ENCODE measurements around the gene LRFN3. TPM values are rescaled to one million over a fixed set of nuclear protein-coding genes. Genes with fewer than 3 reads are reported as not detected.

LRFN3 gene
- total RNA-seq, 2 experiments from 2014 or later = 4.2 to 4.5 TPM

- Histone ChIP-seq H3K4me3 (ENCODE audit: low read length) (no peak overlapping the region), H3K4me1 (ENCODE audit: insufficient read depth, low read length) (peaks cover 58% of the 10 kb centered on the region), H3K9me3 (ENCODE audit: control insufficient read depth in 1 of 2, insufficient read depth in 1 of 2, low read length in 2 of 2) (no peaks in the 10 kb centered on the region), H3K27ac (ENCODE audit: low read depth in 1 of 2, low read length in 2 of 2) (no peak overlapping the region), H3K27me3 (ENCODE audit: control insufficient read depth in 1 of 2, insufficient read depth in 2 of 2, low read length in 2 of 2) (no peaks in the 10 kb centered on the region), H3K36me3 (ENCODE audit: insufficient read depth, low read length) (no peaks in the 10 kb centered on the region)
- H3K4me1 Mint-ChIP-seq (ENCODE audit: low read depth) = peaks cover 38% of the 10 kb centered on the region
- TF ChIP-seq CTCF (IDR thresholded peaks at IDR 0.05) = no peak
- ChIA-PET POLR2A (interaction anchor here (1.6 to 3.3 kb wide), 4 partner anchors 29 to 188 kb away, joined by 3 to 33 read pairs (median 22); partner anchors contain the start of genes HCST and NFKBID), CTCF (interaction anchor here (0.6 to 2.9 kb wide), 7 partner anchors 26 to 59 kb away, joined by 3 to 44 read pairs (median 4); no protein-coding TSS in a partner anchor)
- H3K4me3 Mint-ChIP-seq = no peak overlapping the region
- DNase-seq = no peak
- ATAC-seq (ENCODE audit: poor library complexity) = no peak
- H3K36me3 Mint-ChIP-seq (ENCODE audit: low read depth) = no peaks in the 10 kb centered on the region
- intact Hi-C loops (cut with DNase I, micrococcal nuclease) = loop anchor here in 1 of 2 experiments (10.0 kb wide), 1 partner anchor 158 kb away; the partner anchor contains the start of gene ARHGAP33
- no peaks in the 10 kb centered on the region for H3K27me3 Mint-ChIP-seq
- H3K27ac Mint-ChIP-seq = peak overlapping the region; percentile 90
- H3K9me3 Mint-ChIP-seq = no peaks in the 10 kb centered on the region
Observed at GRCh38 chr19:35932291-35932936, 3.8 kb upstream of the LRFN3 start.

DNA sequence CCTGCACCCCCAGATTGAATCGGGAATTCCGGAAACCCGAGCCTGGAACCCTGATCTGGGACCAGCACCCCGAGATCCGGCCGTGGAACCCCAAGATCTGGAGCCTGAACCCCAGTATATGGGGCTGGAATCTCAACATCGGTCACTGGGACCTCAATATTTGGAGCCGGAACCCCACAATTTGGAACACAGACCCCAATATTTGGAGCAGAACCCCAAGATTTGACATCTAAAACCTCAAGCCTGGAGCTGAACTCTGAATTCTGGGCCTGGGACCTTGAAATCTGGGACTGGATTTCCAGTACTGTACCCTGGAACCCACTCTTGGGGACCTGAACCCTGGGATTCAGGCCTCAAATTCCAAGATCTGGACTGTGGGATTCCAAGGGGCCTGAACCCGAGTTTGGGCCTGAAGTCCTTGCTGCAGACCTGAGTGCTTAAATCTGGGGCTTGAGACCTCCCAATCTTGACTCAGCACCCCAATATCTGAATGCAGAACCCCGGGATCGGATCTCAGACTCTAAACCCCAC is 629 bp downstream of the LRFN3 start:
- H3K4me3 Mint-ChIP-seq = peak overlapping the region; percentile 90
- ChIA-PET CTCF (interaction anchor here (0.9 to 1.6 kb wide), 2 partner anchors 22 to 54 kb away, joined by 3 to 6 read pairs; no protein-coding TSS in a partner anchor), POLR2A (interaction anchor here (0.6 to 1.6 kb wide), 5 partner anchors 10 to 1843 kb away, joined by 3 to 5 read pairs (median 3); no protein-coding TSS in a partner anchor)
- H3K27me3 Mint-ChIP-seq = no peaks in the 10 kb centered on the region
- Histone ChIP-seq H3K4me1 (ENCODE audit: insufficient read depth, low read length) (peaks cover 42% of the 10 kb centered on the region), H3K4me3 (ENCODE audit: low read length) (peak overlapping the region; percentile 74), H3K9me3 (ENCODE audit: control insufficient read depth in 1 of 2, insufficient read depth in 1 of 2, low read length in 2 of 2) (no peaks in the 10 kb centered on the region), H3K27me3 (ENCODE audit: control insufficient read depth in 1 of 2, insufficient read depth in 2 of 2, low read length in 2 of 2) (no peaks in the 10 kb centered on the region), H3K27ac (ENCODE audit: low read depth in 1 of 2, low read length in 2 of 2) (peak overlapping the region; percentile 22 to 41), H3K36me3 (ENCODE audit: insufficient read depth, low read length) (peaks cover 8% of the 10 kb centered on the region)
- no peak for TF ChIP-seq CTCF (IDR thresholded peaks at IDR 0.05)
- H3K36me3 Mint-ChIP-seq (ENCODE audit: low read depth) = peaks cover 20% of the 10 kb centered on the region
- ATAC-seq (ENCODE audit: poor library complexity) (no peak), DNase-seq (no peak)
- intact Hi-C loops (cut with DNase I, micrococcal nuclease) = loop anchor here in 1 of 2 experiments (1.0 to 10.0 kb wide), 2 partner anchors 162 to 189 kb away; partner anchors contain the start of genes ARHGAP33 and LIN37
- H3K9me3 Mint-ChIP-seq = no peaks in the 10 kb centered on the region
- H3K4me1 Mint-ChIP-seq (ENCODE audit: low read depth) = peaks cover 43% of the 10 kb centered on the region
- peak overlapping the region; percentile 9 for H3K27ac Mint-ChIP-seq

DNA sequence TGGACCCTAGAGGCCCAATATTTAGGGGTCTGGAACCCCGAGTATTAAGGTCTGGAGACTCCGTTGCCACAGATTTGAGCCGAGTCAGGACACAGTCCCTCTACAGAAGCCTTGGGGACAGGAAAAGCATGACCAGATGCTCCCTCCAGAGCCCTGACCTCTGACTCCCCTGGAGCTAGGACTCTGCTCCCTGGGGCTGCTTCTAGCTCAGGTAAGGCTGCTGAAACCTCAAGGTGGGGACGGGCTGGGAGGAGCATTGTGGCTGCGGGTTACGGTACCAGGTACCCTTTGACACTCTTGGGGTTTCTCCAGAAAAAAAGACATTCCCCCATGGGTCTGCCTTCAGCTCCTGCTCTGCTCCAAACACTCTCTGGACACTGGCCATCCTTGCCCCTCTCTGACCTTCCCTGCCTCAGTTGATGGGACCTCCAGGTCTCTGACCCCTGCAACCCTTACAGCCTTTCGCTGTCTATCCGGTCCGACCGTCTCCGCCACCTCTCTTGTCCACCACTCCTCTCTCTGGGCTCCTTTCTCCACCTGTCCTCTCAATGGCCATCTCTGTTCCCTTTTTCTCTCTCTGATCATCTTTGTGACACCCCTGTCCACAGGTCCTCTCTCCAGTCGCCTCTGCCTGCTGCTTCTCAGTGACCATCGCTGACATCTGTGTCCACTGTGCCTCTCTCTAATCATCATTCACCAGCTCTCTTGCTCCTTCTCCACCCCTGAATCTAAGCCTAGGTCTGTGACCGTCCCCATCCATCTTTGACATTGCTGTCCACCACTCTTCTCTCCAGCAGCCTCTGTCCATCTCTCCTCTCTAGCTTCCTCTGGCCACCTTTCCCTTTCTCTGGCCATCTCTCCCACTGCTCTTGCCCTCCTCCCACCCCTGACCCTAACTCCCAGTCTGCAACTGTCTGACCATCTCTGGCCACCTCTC is 1.4 kb downstream of the LRFN3 start:
- DNase-seq (peak in 1 of 14 experiments; percentile 22), ATAC-seq (ENCODE audit: poor library complexity) (peak; percentile 43)
- Histone ChIP-seq H3K27me3 (ENCODE audit: control insufficient read depth in 1 of 2, insufficient read depth in 2 of 2, low read length in 2 of 2) (no peaks in the 10 kb centered on the region), H3K9me3 (ENCODE audit: control insufficient read depth in 1 of 2, insufficient read depth in 1 of 2, low read length in 2 of 2) (no peaks in the 10 kb centered on the region), H3K4me3 (ENCODE audit: low read length) (peak overlapping the region; percentile 74), H3K36me3 (ENCODE audit: insufficient read depth, low read length) (peaks cover 14% of the 10 kb centered on the region), H3K4me1 (ENCODE audit: insufficient read depth, low read length) (peaks cover 39% of the 10 kb centered on the region), H3K27ac (ENCODE audit: low read depth in 1 of 2, low read length in 2 of 2) (no peak overlapping the region)
- intact Hi-C loops (cut with DNase I, micrococcal nuclease) = loop anchor here in 1 of 2 experiments (10.0 kb wide), 1 partner anchor 163 kb away; the partner anchor contains the start of gene ARHGAP33
- H3K4me3 Mint-ChIP-seq = peak overlapping the region; percentile 90
- ChIA-PET POLR2A (interaction anchor here (0.6 to 1.6 kb wide), 5 partner anchors 9 to 1842 kb away, joined by 3 to 5 read pairs (median 3); no protein-coding TSS in a partner anchor), CTCF (interaction anchor here (0.9 to 1.6 kb wide), 2 partner anchors 21 to 55 kb away, joined by 3 to 6 read pairs; no protein-coding TSS in a partner anchor)
- H3K9me3 Mint-ChIP-seq = no peaks in the 10 kb centered on the region
- peak overlapping the region; percentile 9 for H3K27ac Mint-ChIP-seq
- H3K36me3 Mint-ChIP-seq (ENCODE audit: low read depth) = peaks cover 26% of the 10 kb centered on the region
- no peak for TF ChIP-seq CTCF (IDR thresholded peaks at IDR 0.05)
- H3K4me1 Mint-ChIP-seq (ENCODE audit: low read depth) = peaks cover 39% of the 10 kb centered on the region
- no peaks in the 10 kb centered on the region for H3K27me3 Mint-ChIP-seq
